IMR-90 (cell line): ENCODE data around the gene OXSR1. TPM values are rescaled to one million over a fixed set of nuclear protein-coding genes. Genes with fewer than 3 reads are reported as not detected.

Experiments
- ATAC-seq: fragments of 200-7000 bp; cut with Tn5 transposase; 2 replicates; pipeline ENCODE4 v1.9.1; 2020; ENCODE audit warnings: low read depth, mild to moderate bottlenecking, moderate library complexity
- BruUV-seq: library from RNA; stranded (reverse); fragments of 400-500 nt; replicated peaks from 2 replicates; lab custom pipeline; 2021; lab: Mats Ljungman, UMichigan
- CTCF ChIA-PET: fragments of 300-600 bp; formaldehyde crosslinking; extraction: SDS; loops from one replicate; lab custom pipeline; 2021; ENCODE audit warnings: antibody characterized with exemption; lab: Yijun Ruan, JAX
- POLR2A ChIA-PET: fragments of 300-600 bp; sonication (Branson Sonifier 250); formaldehyde crosslinking; loops from one replicate; lab custom pipeline; 2022; ENCODE audit warnings: antibody characterized with exemption; ENCODE audit not compliant: unreplicated experiment; lab: Charles Lee
- DNase-seq: peaks from one replicate; pipeline ENCODE4 v3.0.0; 2013
- H2AFZ ChIP-seq: replicated peaks from 2 replicates; pipeline ENCODE3; 2013; ENCODE audit warnings: low read length, mild to moderate bottlenecking; ENCODE audit not compliant: poor library complexity
- H2AK5ac ChIP-seq: 2 replicates; pipeline ENCODE4 v1.6.1; 2013; ENCODE audit warnings: low read depth, low read length, inconsistent platforms
- H2AK9ac ChIP-seq: replicated peaks from 2 replicates; pipeline ENCODE3; 2013; ENCODE audit warnings: mild to moderate bottlenecking, low read depth, low read length, moderate library complexity; ENCODE audit not compliant: poor library complexity
- H2BK120ac ChIP-seq: 2 replicates; pipeline ENCODE4 v1.6.1; 2013; ENCODE audit warnings: low read depth, low read length, inconsistent platforms
- H2BK15ac ChIP-seq: 3 replicates; pipeline ENCODE4 v1.6.1; 2013; ENCODE audit warnings: low read depth, low read length, inconsistent platforms
- H2BK20ac ChIP-seq: 2 replicates; pipeline ENCODE4 v1.6.1; 2013; ENCODE audit warnings: low read depth, mild to moderate bottlenecking, inconsistent platforms, low read length, moderate library complexity
- H2BK5ac ChIP-seq: 2 replicates; pipeline ENCODE4 v1.6.1; 2013; ENCODE audit warnings: mild to moderate bottlenecking, low read depth, low read length, inconsistent platforms; ENCODE audit not compliant: poor library complexity, severe bottlenecking
- H3K14ac ChIP-seq: replicated peaks from 2 replicates; pipeline ENCODE4 v1.6.1; 2013; ENCODE audit warnings: low read depth, low read length, inconsistent platforms
- H3K18ac ChIP-seq: 2 replicates; pipeline ENCODE4 v1.6.1; 2013; ENCODE audit warnings: low read depth, low read length, control low read depth
- H3K23ac ChIP-seq: 2 replicates; pipeline ENCODE4 v1.6.1; 2013; ENCODE audit warnings: low read depth, low read length, inconsistent platforms
- H3K27ac ChIP-seq: 2 replicates; pipeline ENCODE4 v1.5.1; 2013; ENCODE audit warnings: mild to moderate bottlenecking, control low read depth, low read length; ENCODE audit not compliant: insufficient read depth
- H3K27me3 ChIP-seq: 2 replicates; pipeline ENCODE4 v1.6.1; 2013; ENCODE audit warnings: low read length; ENCODE audit not compliant: control insufficient read depth, insufficient read depth
- H3K36me3 ChIP-seq: 2 replicates; pipeline ENCODE4 v1.6.1; 2013; ENCODE audit warnings: low read length, mixed read lengths; ENCODE audit not compliant: control insufficient read depth, insufficient read depth
- H3K4ac ChIP-seq: 2 replicates; pipeline ENCODE4 v1.6.1; 2013; ENCODE audit warnings: low read depth, low read length, inconsistent platforms
- H3K4me1 ChIP-seq: 2 replicates; pipeline ENCODE4 v1.6.1; 2013; ENCODE audit warnings: low read length, mixed read lengths; ENCODE audit not compliant: control insufficient read depth, insufficient read depth
- H3K4me2 ChIP-seq: 2 replicates; pipeline ENCODE4 v1.6.1; 2013; ENCODE audit warnings: low read depth, mild to moderate bottlenecking, control low read depth, low read length, moderate library complexity
- H3K4me3 ChIP-seq: 2 replicates; pipeline ENCODE4 v1.5.1; 2013; ENCODE audit warnings: low read depth, mild to moderate bottlenecking, control low read depth, low read length, moderate library complexity; ENCODE audit not compliant: insufficient read depth
- H3K56ac ChIP-seq: 2 replicates; pipeline ENCODE4 v1.6.1; 2013; ENCODE audit warnings: low read length, inconsistent platforms; ENCODE audit not compliant: insufficient read depth; ENCODE audit errors: extremely low read depth
- H3K79me1 ChIP-seq, 2 experiments: 2 replicates each; pipeline ENCODE4 v1.6.1; 2013; ENCODE audit warnings: low read length in 2 of 2, inconsistent platforms in 1 of 2, low read depth in 1 of 2
- H3K9ac ChIP-seq: 2 replicates; pipeline ENCODE4 v1.6.1; 2013; ENCODE audit warnings: low read depth, low read length, control low read depth
- H3K9me1 ChIP-seq: 2 replicates; pipeline ENCODE4 v1.6.1; 2013; ENCODE audit warnings: low read length, inconsistent platforms; ENCODE audit not compliant: insufficient read depth
- H3K9me3 ChIP-seq: 2 replicates; pipeline ENCODE4 v1.6.1; 2013; ENCODE audit warnings: low read length; ENCODE audit not compliant: control insufficient read depth, insufficient read depth
- H4K20me1 ChIP-seq: 2 replicates; pipeline ENCODE4 v1.6.1; 2013; ENCODE audit warnings: low read length, inconsistent platforms; ENCODE audit not compliant: insufficient read depth
- H4K5ac ChIP-seq: 2 replicates; pipeline ENCODE4 v1.6.1; 2013; ENCODE audit warnings: mild to moderate bottlenecking, low read depth, low read length, control low read depth
- H4K8ac ChIP-seq, 2 experiments: 2 replicates each; pipeline ENCODE4 v1.6.1; 2013; ENCODE audit warnings: low read depth in 2 of 2, low read length in 2 of 2, control low read depth in 1 of 2, inconsistent platforms in 1 of 2
- H4K91ac ChIP-seq: 2 replicates; pipeline ENCODE4 v1.6.1; 2013; ENCODE audit warnings: low read depth, low read length, inconsistent platforms; ENCODE audit not compliant: insufficient read depth
- CEBPB ChIP-seq: IDR thresholded peaks from 2 replicates; pipeline ENCODE4 v1.6.1; 2012; ENCODE audit warnings: low read depth, low read length, improper control_type of control experiment
- CHD1 ChIP-seq: IDR thresholded peaks from 2 replicates; pipeline ENCODE4 v1.6.1; 2012; ENCODE audit warnings: low read depth, low read length, improper control_type of control experiment
- CTCF ChIP-seq: conservative IDR thresholded peaks from 2 replicates; pipeline ENCODE4 v1.5.1; 2012; ENCODE audit warnings: mild to moderate bottlenecking, low read depth, low read length, improper control_type of control experiment
- FOS ChIP-seq: fragments of 150-350 bp; IDR thresholded peaks from 2 replicates; pipeline ENCODE4 v1.6.1; 2016; ENCODE audit warnings: low read depth, low read length
- MAZ ChIP-seq: IDR thresholded peaks from 2 replicates; pipeline ENCODE4 v1.6.1; 2012; ENCODE audit warnings: low read depth, mild to moderate bottlenecking, low read length, improper control_type of control experiment, moderate library complexity, borderline replicate concordance
- MXI1 ChIP-seq: IDR thresholded peaks from 2 replicates; pipeline ENCODE4 v1.6.1; 2012; ENCODE audit warnings: low read depth, mild to moderate bottlenecking, low read length, moderate library complexity, borderline replicate concordance
- RAD21 ChIP-seq: IDR thresholded peaks from 2 replicates; pipeline ENCODE4 v1.6.1; 2012; ENCODE audit warnings: low read length, improper control_type of control experiment
- RFX5 ChIP-seq: IDR thresholded peaks from 2 replicates; pipeline ENCODE4 v1.8.0; 2012; ENCODE audit warnings: low read depth, mild to moderate bottlenecking, low read length, moderate library complexity
- WGBS, 2 experiments: methylation state at CpG; one replicate each; pipeline versions ENCODE4 v1.1.5 to v1.1.7; 2013; ENCODE audit warnings: missing lambda C conversion rate in 2 of 2; ENCODE audit not compliant: insufficient read length in 1 of 2; ENCODE audit errors: extremely low coverage in 2 of 2; 5-methylcytosine and 5-hydroxymethylcytosine counted together
- dilution Hi-C: fragments of 300-500 bp; cut with HindIII; formaldehyde crosslinking; loops from one replicate; pipeline ENCODE4 v1.14.3; 2018; ENCODE audit warnings: low sequenced_read_pairs; ENCODE audit not compliant: unreplicated experiment
- in situ Hi-C: fragments of 300-500 bp; cut with MboI; formaldehyde crosslinking; loops from 3 replicates; pipeline ENCODE4 v1.14.3; 2019; ENCODE audit warnings: low sequenced_read_pairs, inconsistent platforms, mixed read lengths
- intact Hi-C: fragments of 100-400 bp; cut with micrococcal nuclease; formaldehyde crosslinking; loops from 2 replicates; pipeline ENCODE4 v1.10.0; 2022
- polyA plus RNA-seq, 3 experiments: library from polyadenylated mRNA; depleted of rRNA; stranded (reverse); fragments of >200 nt; gene quantifications; 2 replicates each; pipeline ENCODE4 v1.2.3, GENCODE V29; 2012; ENCODE audit warnings: low replicate concordance in 1 of 3
- total RNA-seq: library from RNA; depleted of rRNA; stranded (reverse); fragments of >200 nt; gene quantifications from 2 replicates; pipeline ENCODE4 v1.2.3, GENCODE V29; 2012

OXSR1 gene
- total and polyA plus RNA-seq, 2 of the 4 experiments (the other 2 are of a cell fraction), result 32.9 to 37.6 TPM

- in situ Hi-C loops (loop anchor here (10.0 kb wide), 1 partner anchor 346 kb away; no protein-coding TSS in a partner anchor), dilution Hi-C loops (no loop called here), intact Hi-C loops (loop anchor here (1.0 to 2.0 kb wide), 2 partner anchors 58 to 90 kb away; no protein-coding TSS in a partner anchor)
- peak within 1 kb of the TSS; percentile 84; the same call in 1 of the 2 replicates for H3K56ac ChIP-seq
- ATAC-seq, result peak; percentile 35
- peaks cover 13% of the 10 kb centered on the region for H3K4me1 ChIP-seq
- H3K27ac ChIP-seq, result peak within 1 kb of the TSS; percentile 93
- peak within 1 kb of the TSS; percentile 80 for H2AK5ac ChIP-seq
- peak within 1 kb of the TSS; percentile 72; the same call in 2 of the 3 replicates for H2BK15ac ChIP-seq
- 2% methylated on average over 37 of the region's 65 CpGs; no CpG with 5 or more reads in 1 of the 2 experiments for WGBS, 2 experiments
- no peaks in the 10 kb centered on the region for H3K27me3 ChIP-seq
- H3K36me3 ChIP-seq, result peaks cover 25% of the 10 kb centered on the region
- peak within 1 kb of the TSS; percentile 77 for H3K18ac ChIP-seq
- BruUV-seq, result no TSS peak
- H3K14ac ChIP-seq, result peak within 1 kb of the TSS; percentile 97
- CTCF ChIA-PET, result no interaction called here
- peak within 1 kb of the TSS; percentile 89 for H4K5ac ChIP-seq
- peaks cover 30 to 71% of the 10 kb centered on the region in 2 experiments for H3K79me1 ChIP-seq
- H4K20me1 ChIP-seq, result 0 out of 2 replicates have a peak, but pooled peaks cover 3% of the 10 kb centered on the region
- no peaks in the 10 kb centered on the region for H3K9me3 ChIP-seq
- peak within 1 kb of the TSS; percentile 88 for H3K23ac ChIP-seq
- peak within 1 kb of the TSS; percentile 95 for H3K9ac ChIP-seq
- peak within 1 kb of the TSS; percentile 98 for H3K4me2 ChIP-seq
- peak within 1 kb of the TSS; percentile 97 to 99 for H4K8ac ChIP-seq
- H4K91ac ChIP-seq, result peak within 1 kb of the TSS; percentile 90
- H2BK120ac ChIP-seq, result peak within 1 kb of the TSS; percentile 90
- peak within 1 kb of the TSS; percentile 96 for H2AFZ ChIP-seq
- POLR2A ChIA-PET, result interaction anchor here (0.8 kb wide), 1 partner anchor 26 kb away, joined by 3 read pairs; the partner anchor contains the start of gene OXSR1
- H2BK5ac ChIP-seq, result peak within 1 kb of the TSS; percentile 84
- peak; percentile 51 for DNase-seq
- peak within 1 kb of the TSS; percentile 78 for H2BK20ac ChIP-seq
- H3K4ac ChIP-seq, result peak within 1 kb of the TSS; percentile 96
- H3K9me1 ChIP-seq, result peaks cover 24% of the 10 kb centered on the region
- H3K4me3 ChIP-seq, result peak within 1 kb of the TSS; percentile 96
- peak within 1 kb of the TSS; percentile 95 for H2AK9ac ChIP-seq
- TF ChIP-seq CHD1, result no peak
- no peak for TF ChIP-seq FOS
- TF ChIP-seq MXI1, result peak; percentile 33; the same call in 1 of the 2 replicates
- 0 out of 2 replicates have a peak, but pooled peaks have one; percentile 6 for TF ChIP-seq CTCF
- TF ChIP-seq RFX5, result no peak
- TF ChIP-seq RAD21, result 0 out of 2 replicates have a peak, but pooled peaks have one; percentile 16
- TF ChIP-seq MAZ, result 0 out of 2 replicates have a peak, but pooled peaks have one; percentile 7
- TF ChIP-seq CEBPB, result no peak
These were observed 26.8 kb upstream of the OXSR1 start, which contains the start of gene MYD88 for GRCh38 chr3:38138349-38139190. Gene MYD88 (plus strand): TSS chr3:38138661. CDS start chr3:38138701, 40 bp downstream.
